ENCODE data around the gene AGBL4. TPM values are rescaled to one million over a fixed set of nuclear protein-coding genes. Genes with fewer than 3 reads are reported as not detected.

The AGBL4 gene
- total RNA-seq, 1 donor from 2014 or later: 3.1 TPM

DNA sequence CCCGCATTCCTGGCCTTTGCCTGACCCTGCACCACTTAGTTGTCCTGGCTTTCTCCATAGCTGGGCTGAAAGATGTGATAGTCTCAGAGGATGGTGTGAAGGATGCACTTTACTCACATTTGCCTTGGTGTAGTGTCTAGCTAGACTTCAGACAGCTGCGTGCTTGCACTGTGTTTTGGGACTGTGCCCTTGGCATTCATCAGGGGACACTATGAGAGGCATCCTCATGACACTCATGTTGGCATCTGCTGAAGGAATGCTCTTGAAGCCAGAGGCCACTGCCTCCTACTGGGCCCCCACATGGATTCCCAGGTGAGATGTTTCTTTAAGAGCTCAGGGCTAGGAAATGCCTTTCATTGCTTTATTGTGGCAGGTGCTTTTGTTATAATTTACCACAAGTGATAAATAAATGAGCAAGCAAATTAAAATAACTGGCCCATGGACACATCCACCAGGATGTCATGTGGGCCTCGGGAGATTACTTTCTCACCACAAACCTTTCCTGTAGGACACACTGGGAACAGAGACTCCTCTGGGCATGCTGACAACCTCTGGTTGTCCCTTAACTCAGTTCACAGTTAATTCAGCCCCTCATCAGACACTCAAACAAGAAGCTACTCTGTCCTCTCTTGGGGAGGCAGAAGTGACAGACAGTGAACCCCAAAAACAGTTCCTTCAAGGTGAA is 1452.3 kb downstream of the AGBL4 start:
- peaks cover 11% of the 10 kb centered on the region for H3K27me3 Mint-ChIP-seq
- no peaks in the 10 kb centered on the region for H3K36me3 Mint-ChIP-seq (ENCODE audit: insufficient read depth)
- no peak overlapping the region for H3K27ac Mint-ChIP-seq
- no peak for DNase-seq (ENCODE audit: low spot score, unreplicated experiment)
- TF ChIP-seq, protein P1, sequence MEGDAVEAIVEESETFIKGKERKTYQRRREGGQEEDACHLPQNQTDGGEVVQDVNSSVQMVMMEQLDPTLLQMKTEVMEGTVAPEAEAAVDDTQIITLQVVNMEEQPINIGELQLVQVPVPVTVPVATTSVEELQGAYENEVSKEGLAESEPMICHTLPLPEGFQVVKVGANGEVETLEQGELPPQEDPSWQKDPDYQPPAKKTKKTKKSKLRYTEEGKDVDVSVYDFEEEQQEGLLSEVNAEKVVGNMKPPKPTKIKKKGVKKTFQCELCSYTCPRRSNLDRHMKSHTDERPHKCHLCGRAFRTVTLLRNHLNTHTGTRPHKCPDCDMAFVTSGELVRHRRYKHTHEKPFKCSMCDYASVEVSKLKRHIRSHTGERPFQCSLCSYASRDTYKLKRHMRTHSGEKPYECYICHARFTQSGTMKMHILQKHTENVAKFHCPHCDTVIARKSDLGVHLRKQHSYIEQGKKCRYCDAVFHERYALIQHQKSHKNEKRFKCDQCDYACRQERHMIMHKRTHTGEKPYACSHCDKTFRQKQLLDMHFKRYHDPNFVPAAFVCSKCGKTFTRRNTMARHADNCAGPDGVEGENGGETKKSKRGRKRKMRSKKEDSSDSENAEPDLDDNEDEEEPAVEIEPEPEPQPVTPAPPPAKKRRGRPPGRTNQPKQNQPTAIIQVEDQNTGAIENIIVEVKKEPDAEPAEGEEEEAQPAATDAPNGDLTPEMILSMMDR (IDR thresholded peaks at IDR 0.05; ENCODE audit: unreplicated experiment): no peak
- H3K9me3 Mint-ChIP-seq (ENCODE audit: low read depth): no peaks in the 10 kb centered on the region
- no peak overlapping the region for H3K4me3 Mint-ChIP-seq (ENCODE audit: low read depth)
- H3K4me1 Mint-ChIP-seq (ENCODE audit: low read depth): no peaks in the 10 kb centered on the region

GRCh38 chr1:48570568-48570967 is 1453.2 kb downstream of the AGBL4 start:
- Mint-ChIP-seq H3K9me3 (ENCODE audit: low read depth) (no peaks in the 10 kb centered on the region), H3K27ac (no peak overlapping the region), H3K36me3 (ENCODE audit: insufficient read depth) (no peaks in the 10 kb centered on the region), H3K4me1 (ENCODE audit: low read depth) (no peaks in the 10 kb centered on the region), H3K4me3 (ENCODE audit: low read depth) (no peak overlapping the region), H3K27me3 (peaks cover 8% of the 10 kb centered on the region)
- DNase-seq (ENCODE audit: low spot score, unreplicated experiment): no peak
- TF ChIP-seq, protein P1 (IDR thresholded peaks at IDR 0.05; ENCODE audit: unreplicated experiment): no peak

DNA sequence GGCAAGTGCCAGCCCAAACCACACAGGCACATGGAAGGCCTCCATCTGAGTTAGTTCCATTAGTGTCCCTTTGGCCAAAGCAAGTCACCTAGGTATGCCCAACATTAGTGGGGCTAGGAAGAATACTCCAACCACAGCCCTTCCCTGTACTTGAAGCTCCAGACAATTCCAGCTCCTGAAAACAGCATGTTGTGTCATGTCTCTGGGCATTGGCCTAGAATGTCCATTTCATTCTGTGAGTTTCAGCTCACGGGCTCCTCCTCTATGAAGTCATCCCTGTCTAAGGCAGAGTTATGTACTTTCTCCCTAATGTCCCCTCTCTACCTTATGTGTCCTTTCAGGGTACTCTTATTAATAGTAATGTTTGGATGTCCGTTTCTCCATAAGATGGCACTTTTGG is 1455.3 kb downstream of the AGBL4 start:
- TF ChIP-seq, protein P1 (IDR thresholded peaks at IDR 0.05; ENCODE audit: unreplicated experiment): no peak
- Mint-ChIP-seq H3K9me3 (ENCODE audit: low read depth) (no peaks in the 10 kb centered on the region), H3K4me1 (ENCODE audit: low read depth) (no peaks in the 10 kb centered on the region), H3K4me3 (ENCODE audit: low read depth) (no peak overlapping the region), H3K27me3 (peaks cover 8% of the 10 kb centered on the region), H3K36me3 (ENCODE audit: insufficient read depth) (no peaks in the 10 kb centered on the region), H3K27ac (no peak overlapping the region)
- DNase-seq (ENCODE audit: low spot score, unreplicated experiment): no peak

DNA sequence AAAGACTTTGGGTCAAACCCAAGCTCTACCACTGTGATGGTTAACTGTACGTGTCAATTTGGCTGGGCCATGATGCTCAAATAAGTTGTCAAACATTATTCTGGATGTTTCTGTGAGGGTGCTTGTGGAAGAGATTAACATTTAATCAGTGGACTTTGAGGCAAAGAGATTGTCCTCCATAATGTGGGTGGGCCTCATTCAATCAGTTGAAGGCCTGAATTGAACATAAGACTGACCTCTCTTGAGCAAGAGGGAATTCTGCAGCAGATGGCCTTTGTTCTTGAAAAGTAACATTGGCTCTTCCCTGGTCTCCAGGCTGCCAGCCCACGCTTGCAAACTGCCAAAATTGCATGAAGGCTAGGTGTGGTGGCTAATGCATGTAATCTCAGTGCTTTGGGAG is 1457.3 kb downstream of the AGBL4 start:
- DNase-seq (ENCODE audit: low spot score, unreplicated experiment): no peak
- no peaks in the 10 kb centered on the region for H3K9me3 Mint-ChIP-seq (ENCODE audit: low read depth)
- TF ChIP-seq, protein P1 (IDR thresholded peaks at IDR 0.05; ENCODE audit: unreplicated experiment): no peak
- H3K4me1 Mint-ChIP-seq (ENCODE audit: low read depth): no peaks in the 10 kb centered on the region
- H3K27ac Mint-ChIP-seq: no peak overlapping the region
- no peaks in the 10 kb centered on the region for H3K36me3 Mint-ChIP-seq (ENCODE audit: insufficient read depth)
- H3K4me3 Mint-ChIP-seq (ENCODE audit: low read depth): no peak overlapping the region
- peaks cover 12% of the 10 kb centered on the region for H3K27me3 Mint-ChIP-seq

GRCh38 chr1:48563021-48563420 is 1460.7 kb downstream of the AGBL4 start:
- DNase-seq (ENCODE audit: low spot score, unreplicated experiment): no peak
- no peak overlapping the region for H3K27ac Mint-ChIP-seq
- no peaks in the 10 kb centered on the region for H3K9me3 Mint-ChIP-seq (ENCODE audit: low read depth)
- no peak overlapping the region for H3K4me3 Mint-ChIP-seq (ENCODE audit: low read depth)
- H3K4me1 Mint-ChIP-seq (ENCODE audit: low read depth): no peaks in the 10 kb centered on the region
- no peaks in the 10 kb centered on the region for H3K36me3 Mint-ChIP-seq (ENCODE audit: insufficient read depth)
- H3K27me3 Mint-ChIP-seq: peaks cover 4% of the 10 kb centered on the region
- TF ChIP-seq, protein P1 (IDR thresholded peaks at IDR 0.05; ENCODE audit: unreplicated experiment): no peak
